ENCODE data around the gene CPNE1.
"Not testable (repeated sequence)": the region's sequence is repeated elsewhere in the genome, so short reads cannot be mapped to it uniquely, and the experiment has no call there.

Gene CPNE1

DNA sequence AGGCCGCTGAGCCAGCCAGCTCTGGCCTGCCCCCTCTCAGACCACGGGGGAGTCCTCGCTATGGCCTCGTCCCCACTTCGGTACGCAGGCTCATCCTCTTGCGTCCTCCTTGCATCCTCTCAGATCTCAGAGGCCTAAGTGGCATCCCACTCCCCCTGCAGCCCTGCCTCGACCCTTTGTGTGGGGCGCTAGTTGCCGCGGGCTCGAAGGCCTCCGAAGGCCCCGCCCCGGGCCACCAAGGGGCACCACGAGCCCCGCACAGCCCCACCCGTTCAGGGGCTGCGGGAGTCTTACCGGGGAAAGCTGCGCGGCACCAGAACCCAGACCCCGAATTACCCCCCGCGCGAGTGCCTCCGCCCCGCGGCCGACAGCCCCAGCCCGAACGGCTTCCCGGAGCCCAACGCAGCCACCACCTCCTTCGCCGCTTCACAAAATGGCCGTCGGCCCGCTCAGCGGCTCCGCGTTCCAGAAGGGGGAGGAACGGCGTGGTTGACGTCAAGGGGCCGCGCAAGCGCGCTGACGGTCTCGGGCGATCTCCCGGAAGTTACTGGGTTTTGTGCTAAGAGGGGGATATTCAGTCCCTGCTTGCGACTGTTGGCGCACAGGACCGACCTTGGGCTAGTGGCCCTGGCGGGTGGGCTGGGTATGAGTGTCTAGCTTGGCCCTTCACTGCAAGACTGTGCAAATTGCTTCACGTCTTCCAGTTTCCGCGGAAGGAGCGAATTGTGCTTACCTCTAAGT is at the start of gene CPNE1, which contains the start of gene RBM12:
TSS of gene CPNE1 (minus strand) at position 435 of the 741 bp plus-strand sequence. CDS start 31,977 bp downstream, outside the sequence.
TSS of gene RBM12 (minus strand) at position 435 of the 741 bp plus-strand sequence. CDS start 9,578 bp downstream, outside the sequence.
- TF ChIP-seq POLR2A (IDR thresholded peaks at IDR 0.05; ENCODE audit: low read length) (peak; percentile 96), GATA1 (IDR thresholded peaks at IDR 0.05; ENCODE audit: low read depth, low read length) (no peak)
- peak; percentile 95 to 97 for DNase-seq

DNA sequence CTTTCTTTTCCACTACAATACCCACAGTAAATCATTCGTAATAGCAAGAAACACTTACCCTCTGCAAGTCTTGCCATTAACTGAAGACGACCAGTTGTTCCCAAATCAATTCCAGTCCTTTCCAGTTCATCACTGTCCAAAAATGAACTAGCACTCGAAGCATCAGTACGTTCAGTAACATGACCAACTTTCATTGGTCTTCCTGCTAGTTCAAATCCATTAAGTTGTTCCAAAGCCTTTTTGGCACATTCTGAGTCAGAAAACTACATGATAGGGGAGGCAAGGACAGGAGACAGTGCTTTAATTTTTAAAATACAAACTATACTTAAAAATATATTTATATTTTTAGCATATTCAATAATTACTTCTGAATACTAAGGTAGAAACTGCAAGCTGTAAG is 49.4 kb upstream of the CPNE1 start:
- no peak for DNase-seq
- TF ChIP-seq POLR2A (IDR thresholded peaks at IDR 0.05; ENCODE audit: low read length) (no peak), GATA1 (IDR thresholded peaks at IDR 0.05; ENCODE audit: low read depth, low read length) (no peak)

DNA sequence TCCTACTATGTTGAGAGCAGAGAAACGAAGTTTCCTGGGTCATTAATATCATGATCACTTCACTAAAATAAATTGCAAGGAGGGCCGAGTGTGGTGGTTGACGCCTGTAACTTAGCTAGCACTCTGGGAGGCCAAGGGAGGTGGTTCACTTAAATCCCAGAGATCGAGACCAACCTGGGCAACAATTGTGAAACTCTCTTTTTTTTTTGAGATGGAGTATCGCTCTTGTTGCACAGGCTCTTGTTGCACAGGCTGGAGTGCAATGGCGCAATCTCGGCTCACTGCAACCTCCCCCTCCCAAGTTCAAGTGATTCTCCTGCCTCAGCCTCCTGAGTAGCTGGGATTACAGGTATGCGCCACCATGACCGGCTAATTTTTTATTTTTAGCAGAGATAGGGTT is 48.4 kb upstream of the CPNE1 start:
- DNase-seq: not testable (repeated sequence)

DNA sequence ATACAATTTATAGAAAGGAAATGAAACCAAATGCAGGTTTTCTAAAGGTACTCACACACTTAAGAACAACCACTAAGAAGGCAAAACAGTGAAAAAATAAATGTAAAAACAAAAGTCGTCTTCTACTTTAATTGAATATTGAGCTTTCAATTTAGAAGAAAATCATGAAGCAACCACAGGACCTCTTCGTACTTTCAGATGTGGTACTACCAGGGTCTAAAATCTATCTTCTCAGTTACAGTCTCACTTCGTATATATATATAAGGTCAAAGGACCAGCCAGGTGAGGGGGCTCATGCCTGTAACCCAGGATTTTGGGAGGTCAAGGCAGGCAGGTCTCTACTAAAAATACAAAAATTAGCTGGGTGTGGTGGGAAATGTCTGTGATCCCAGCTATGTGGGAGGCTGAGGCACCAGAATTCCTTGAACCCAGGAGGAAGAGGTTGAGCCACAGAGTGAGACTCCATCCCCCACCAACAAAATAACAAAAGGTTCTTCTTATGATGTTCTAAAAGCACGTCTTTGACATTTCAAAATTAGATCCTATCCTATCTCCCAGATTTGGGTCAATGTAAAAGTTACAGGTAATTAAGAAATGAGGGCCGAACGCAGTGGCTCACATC is 47.0 kb upstream of the CPNE1 start:
- TF ChIP-seq GATA1 (IDR thresholded peaks at IDR 0.05; ENCODE audit: low read depth, low read length) (no peak), POLR2A (IDR thresholded peaks at IDR 0.05; ENCODE audit: low read length) (no peak)
- DNase-seq: no peak

DNA sequence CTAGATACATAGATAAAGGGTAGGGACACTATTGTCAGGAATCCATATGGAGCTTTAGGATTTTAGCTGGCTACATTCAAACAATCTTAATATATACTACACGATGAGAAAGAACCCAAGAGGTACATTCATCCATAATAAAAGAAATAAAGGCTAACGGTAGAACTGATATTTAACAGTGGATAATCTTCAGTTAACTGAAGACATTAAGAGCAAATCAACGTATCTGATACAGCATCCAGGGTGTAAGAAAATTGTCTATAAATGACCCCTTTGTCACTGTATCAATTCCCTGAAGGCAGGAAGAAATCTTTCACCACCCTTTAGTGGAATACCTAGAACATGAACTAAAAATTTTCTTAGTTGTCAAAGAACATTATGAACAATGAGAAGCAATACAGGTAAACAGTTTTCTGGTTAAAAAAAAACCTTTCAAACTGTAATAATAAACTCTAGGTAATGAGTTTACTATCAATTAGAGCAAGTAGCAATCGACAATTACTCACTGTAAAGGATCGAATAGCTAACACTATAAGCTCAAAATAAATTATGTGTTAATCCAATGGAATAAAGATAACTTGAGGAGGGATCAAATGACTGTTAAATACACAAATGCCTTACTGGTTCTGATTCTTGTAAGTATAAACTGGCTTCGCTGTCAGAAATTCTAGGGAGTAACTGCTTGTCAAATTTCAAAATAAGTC is 46.3 kb upstream of the CPNE1 start:
- DNase-seq: no peak
- no peak for TF ChIP-seq GATA1 (IDR thresholded peaks at IDR 0.05; ENCODE audit: low read depth, low read length)
- TF ChIP-seq POLR2A (IDR thresholded peaks at IDR 0.05; ENCODE audit: low read length): no peak

DNA sequence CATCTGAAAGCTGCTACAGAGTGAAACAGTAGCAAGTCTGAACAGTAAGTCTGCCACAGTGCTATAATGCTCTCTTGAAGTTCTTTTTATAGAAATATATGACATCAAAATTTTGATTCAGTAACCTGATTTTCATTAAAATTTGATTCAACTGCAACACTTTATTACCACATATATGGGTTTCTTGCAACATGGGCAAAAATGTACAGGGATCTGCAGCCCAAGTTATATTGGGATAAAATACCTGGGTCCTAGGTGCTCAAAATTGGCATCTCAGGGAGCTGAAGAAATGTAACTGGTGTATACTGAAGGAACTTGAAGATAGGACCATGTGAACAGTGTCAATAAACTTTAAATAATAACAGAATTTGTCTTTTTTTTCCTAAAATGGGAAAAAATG is 45.3 kb upstream of the CPNE1 start:
- TF ChIP-seq POLR2A (IDR thresholded peaks at IDR 0.05; ENCODE audit: low read length) (no peak), GATA1 (IDR thresholded peaks at IDR 0.05; ENCODE audit: low read depth, low read length) (no peak)
- no peak for DNase-seq

DNA sequence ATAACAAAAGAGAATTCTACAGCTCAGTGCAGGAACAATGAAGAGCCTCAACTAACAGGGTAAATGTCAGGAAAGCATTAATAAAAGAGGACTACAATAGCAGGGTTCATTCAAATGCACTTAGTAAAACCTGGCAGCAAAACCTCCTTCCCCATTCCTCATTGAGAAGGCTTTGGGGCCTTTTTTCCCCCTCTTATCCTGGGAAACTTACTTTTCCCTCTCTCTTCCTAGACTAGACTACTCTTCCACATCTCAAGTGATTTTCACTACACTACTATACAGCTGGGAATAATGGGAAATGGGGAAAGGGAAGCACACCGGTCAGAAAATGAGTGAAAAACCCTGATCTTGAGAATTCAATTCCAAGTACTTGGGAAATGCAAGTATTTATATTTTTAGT is 44.6 kb upstream of the CPNE1 start:
- TF ChIP-seq POLR2A (IDR thresholded peaks at IDR 0.05; ENCODE audit: low read length) (no peak), GATA1 (IDR thresholded peaks at IDR 0.05; ENCODE audit: low read depth, low read length) (no peak)
- DNase-seq: no peak

DNA sequence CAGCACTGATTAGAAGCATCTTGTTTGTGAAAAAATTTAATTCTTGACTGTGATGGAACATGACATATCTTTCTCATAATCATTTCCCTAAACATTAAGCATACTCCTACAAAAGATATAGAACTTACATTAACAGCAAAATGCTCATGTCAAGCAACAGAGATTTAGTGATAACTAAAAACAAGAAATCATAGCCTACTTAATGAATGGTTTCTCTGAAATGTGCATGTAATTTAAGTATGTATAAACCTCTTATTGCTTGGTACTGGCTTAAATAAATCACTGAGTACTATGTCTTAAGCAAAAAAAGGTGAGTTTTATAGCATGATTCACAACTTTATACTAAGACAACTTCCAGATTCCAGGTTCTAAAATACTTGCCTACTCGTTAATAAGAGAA is 43.8 kb upstream of the CPNE1 start:
- TF ChIP-seq GATA1 (IDR thresholded peaks at IDR 0.05; ENCODE audit: low read depth, low read length): no peak
- TF ChIP-seq POLR2A (IDR thresholded peaks at IDR 0.05; ENCODE audit: low read length): no peak
- no peak for DNase-seq

DNA sequence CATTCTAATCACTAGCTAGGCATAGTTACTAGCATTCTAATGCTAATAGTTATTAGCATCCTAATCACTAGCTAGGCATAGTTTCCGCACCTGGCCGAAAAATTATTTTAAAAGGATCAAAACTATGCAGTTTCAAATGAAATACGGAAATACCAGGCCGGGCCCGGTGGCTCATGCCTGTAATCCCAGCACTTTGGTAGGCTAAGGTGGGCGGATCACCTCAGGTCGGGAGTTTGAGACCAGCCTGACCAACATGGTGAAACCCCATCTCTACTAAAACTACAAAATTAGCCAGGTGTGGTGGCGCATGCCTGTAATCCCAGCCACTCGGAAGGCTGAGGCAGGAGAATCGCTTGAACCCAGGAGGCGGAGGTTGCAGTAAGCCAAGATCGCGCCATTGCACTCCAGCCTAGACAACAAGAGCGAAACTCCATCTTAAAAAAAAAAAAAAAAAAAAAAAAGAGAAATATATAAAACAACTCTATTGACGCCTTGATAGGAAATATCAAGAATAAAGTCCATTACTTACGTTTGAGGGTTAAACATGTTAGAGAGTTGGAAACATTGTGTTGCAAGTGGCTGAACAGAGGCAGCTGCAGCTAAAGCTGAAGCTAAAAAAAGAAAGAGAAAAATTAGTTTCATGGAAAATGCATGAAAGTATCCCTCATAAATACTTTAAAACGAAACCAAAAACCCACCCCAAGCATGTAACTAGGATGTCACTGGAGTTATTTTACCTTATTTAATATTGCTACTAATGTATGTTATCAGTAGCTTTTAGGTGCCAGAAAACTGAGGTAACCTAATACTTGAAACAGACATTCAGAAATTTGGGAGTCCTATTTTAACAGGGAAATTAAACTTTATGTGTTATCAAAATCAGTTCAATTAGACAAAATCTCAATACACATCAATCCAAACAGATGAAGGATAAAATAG is 42.2 kb upstream of the CPNE1 start:
- not testable (repeated sequence) for DNase-seq

DNA sequence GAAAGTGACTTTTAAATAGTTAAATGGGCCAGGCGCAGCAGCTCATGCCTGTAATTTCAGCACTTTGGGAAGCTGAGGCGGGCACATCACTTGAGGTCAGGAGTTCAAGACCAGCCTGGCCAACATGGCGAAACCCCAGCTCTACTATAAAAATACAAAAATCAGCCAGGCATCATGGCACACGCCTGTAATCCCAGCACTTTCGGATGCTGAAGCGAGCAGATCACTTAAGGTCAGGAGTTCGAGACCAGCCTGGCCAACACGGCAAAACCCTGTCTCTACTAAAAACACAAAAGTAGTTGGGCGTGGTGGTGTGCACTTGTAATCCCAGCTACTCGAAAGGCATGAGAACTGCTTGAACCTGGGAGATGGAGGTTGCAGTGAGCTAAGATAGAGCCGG is 41.2 kb upstream of the CPNE1 start:
- DNase-seq: not testable (repeated sequence)

DNA sequence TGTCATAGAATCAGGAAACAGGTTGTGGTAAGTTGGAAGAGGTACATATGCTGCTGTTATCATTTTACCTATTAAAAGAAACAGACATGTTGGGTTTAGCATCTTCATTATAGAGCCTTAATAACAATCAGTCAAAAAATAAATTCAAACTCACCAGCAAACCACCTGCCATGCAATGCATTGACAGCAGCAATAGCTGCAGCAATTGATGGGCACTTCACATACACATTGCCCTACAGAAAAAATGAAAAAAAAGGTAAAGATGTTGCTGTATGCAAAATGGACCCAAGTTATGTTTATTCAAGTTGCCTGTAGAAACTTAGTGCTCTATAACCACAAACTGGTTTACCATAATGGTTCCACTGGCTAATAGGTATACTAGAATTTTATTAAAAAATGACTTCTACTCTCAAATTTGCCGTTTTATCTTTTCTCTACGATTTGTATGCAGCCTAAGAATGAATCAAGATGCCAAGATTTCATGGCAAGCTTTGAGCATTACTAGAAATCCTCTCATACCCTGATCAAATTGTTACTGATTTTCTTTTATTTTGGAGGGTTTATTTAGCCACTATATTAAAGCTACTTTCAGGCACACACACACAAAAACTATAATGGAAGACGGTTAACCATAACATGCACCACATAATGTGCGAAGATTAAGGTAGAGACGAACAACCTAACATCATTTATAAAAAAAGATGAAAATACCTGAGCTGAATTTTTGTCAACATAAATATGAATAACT is 40.0 kb upstream of the CPNE1 start:
- DNase-seq: no peak
- TF ChIP-seq GATA1 (IDR thresholded peaks at IDR 0.05; ENCODE audit: low read depth, low read length) (no peak), POLR2A (IDR thresholded peaks at IDR 0.05; ENCODE audit: low read length) (no peak)

DNA sequence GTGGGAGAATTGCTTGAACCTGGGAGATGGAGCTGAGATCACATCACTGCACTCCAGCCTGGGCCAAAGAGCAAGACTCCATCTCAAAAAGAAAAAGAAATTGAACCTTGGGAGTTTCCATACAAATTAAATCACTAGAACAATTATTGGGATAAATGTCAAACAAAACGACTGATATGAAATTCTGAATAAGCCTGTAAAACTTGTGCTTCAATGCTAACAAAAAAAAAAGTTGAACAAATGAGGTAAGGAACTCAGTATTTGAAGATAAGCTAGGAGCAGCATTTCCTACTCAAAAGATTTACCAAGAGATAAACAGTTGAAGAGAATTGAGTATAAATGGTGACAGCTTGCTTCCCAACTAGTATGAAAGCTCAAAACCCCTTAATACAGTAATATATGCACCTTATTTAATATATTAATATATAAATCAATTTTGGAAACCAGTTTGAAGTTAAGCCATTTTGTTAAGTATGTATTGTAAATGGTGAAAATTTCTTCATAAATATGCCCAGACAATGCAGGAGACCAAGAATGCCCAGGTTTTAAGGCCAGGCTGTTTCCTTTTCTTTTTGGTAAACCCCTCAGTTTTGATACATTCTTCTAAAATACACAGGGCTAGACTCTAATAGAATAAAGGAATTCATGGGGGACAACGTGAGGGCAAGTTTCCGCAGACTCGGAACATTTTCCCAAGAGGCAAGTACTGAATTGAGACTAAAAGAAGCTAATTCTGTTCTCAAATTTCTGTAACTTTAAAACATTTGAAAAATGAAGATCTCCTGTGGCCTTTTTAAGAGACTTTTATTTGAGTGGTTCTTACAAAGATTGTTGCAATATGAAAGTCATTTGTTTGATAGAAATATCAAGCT is 38.4 kb upstream of the CPNE1 start:
- no peak for TF ChIP-seq POLR2A (IDR thresholded peaks at IDR 0.05; ENCODE audit: low read length)
- TF ChIP-seq GATA1 (IDR thresholded peaks at IDR 0.05; ENCODE audit: low read depth, low read length): no peak
- DNase-seq: no peak
